LNCAP (cell line): ENCODE data around the gene CTDP1.

Experiments
- TF ChIP-seq, protein P1 (sequence below): fragments of 450-650 bp; IDR thresholded peaks from 2 replicates; pipeline ENCODE4 v1.5.1; 2017; ENCODE audit warnings: mild to moderate bottlenecking

CTDP1 gene

DNA sequence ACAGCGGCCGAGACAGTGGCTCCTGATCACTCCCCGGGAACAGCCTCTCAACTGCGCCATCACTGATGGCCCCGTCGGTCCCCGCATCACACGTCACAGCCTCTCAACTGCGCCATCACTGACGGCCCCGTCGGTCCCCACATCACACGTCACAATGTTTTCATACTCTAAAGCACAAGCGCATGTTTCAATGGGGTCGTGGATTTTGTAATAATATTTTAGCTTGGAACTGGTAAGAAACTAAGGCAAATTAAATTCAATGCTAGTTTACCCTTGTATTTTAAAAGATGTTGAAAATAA, 44.2 kb upstream of the CTDP1 start:
- TF ChIP-seq, protein P1, sequence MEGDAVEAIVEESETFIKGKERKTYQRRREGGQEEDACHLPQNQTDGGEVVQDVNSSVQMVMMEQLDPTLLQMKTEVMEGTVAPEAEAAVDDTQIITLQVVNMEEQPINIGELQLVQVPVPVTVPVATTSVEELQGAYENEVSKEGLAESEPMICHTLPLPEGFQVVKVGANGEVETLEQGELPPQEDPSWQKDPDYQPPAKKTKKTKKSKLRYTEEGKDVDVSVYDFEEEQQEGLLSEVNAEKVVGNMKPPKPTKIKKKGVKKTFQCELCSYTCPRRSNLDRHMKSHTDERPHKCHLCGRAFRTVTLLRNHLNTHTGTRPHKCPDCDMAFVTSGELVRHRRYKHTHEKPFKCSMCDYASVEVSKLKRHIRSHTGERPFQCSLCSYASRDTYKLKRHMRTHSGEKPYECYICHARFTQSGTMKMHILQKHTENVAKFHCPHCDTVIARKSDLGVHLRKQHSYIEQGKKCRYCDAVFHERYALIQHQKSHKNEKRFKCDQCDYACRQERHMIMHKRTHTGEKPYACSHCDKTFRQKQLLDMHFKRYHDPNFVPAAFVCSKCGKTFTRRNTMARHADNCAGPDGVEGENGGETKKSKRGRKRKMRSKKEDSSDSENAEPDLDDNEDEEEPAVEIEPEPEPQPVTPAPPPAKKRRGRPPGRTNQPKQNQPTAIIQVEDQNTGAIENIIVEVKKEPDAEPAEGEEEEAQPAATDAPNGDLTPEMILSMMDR: no peak

DNA sequence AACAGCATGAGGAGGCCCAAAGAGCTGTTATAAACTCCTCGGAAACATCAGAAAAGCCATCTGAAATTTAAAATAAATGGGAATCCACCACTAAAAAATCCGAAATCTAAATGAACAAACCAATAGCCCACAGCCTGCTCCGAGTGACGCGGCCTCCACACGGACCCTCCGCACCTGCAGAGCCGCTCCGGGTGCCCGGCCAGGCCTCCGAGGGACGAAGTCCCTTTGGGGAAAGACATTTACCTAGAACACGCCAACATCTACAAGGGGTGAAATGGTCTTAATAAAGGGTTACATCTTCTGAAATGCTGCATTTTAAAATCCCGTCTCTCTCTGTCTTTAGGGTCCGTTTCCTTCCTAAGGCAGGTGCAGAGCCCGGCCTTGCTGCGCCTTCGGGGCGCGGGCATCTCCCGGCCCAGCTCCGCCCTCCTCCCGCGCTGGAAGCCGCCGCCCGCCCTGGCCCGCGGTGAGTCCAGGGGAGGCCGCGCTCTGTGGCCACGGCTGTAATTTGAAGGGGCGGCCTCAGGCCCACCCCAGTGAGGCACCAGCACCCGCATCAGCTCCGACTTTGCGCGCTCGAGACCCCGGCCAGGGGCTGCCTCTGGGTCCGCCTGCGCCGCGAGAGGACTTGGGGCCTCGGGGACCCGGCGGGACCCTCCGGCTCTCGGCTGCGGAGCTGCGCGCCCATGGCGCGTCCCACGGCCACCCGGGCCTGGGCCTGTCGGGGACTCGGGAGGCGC, 42.3 kb upstream of the CTDP1 start:
- TF ChIP-seq, protein P1: no peak

DNA sequence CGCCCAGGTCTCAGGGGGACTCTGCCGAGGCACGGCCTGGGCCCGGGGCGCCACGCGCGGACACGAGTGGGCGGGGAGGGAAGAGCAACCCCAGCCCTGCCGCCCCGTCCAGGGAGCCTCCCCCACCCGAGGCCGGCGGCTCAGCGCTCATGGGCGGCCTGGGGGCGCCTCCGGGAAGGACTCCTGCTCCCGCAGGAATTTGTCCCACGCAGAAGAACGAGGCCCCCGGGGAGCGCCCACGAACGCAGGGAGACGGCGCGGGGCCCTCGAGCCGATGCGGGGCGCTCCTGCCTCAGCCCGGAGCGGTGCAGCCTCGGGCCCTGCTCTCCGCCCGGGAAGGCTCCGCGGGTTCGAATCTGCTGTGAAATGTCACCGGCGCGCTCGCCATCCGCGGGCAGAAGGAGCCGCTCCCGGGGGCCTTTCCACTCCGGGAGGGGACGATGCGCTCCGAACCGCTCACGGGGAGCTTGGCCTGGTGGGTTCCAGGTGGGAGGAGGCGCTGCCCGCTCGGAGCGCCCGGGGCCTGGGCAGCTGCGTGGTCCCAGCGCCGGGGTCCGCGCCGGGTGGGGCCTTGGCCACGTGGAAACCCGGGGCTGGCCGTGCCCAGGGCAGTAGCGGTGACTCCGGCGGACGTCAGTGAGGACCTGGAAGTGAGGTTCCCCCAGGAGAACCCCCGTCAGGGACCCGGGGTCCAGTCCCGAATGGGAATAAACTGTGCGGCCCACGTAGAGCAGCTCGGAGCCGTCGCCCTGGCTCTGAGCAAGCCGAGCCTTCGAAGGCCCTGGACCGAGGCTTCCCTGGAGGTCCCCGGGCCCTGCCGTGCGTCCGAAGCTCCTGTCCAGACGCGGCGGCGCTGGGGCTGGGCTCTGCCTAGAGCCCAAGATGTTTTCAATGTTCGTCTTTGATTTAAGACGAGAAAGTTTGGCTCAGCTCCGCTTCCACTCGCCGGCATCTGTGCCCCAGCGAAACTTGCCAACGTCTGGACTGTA, 41.4 kb upstream of the CTDP1 start:
- TF ChIP-seq, protein P1: no peak

DNA sequence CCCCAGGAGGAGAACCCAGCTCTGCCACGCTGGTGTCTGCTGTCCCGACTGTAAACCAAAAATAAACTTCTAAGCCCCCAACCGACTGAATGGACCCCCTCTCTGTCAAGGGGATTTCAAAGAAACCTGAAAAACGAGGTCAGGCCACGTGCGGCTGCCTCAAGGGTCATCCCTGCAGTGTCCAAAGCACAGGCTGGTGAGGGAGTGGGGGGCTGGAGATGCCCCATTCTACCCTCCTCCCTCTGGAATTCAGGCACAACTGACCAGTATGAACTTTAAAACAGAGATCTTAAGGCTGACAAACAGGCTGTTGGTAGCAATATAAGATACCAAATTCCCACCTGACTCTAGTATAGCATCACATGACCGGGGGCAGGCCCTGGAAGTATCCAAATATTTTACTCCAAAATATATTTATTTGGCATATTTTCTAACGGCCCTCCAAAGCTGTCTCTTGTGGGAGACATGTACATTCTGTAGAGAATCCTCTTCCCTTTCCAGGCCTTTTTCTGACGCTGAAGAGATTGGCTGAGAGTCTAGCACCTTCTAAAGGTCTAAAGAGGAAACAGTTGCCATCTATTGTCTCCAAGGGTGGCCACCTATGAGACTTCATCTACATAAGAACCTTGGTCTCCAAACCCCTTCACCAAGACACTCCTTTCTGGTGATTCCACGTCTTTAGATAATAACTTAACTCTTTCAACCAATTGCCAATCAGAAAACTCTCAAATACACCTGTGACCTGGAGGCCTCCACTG, 40.4 kb upstream of the CTDP1 start:
- TF ChIP-seq, protein P1: no peak

DNA sequence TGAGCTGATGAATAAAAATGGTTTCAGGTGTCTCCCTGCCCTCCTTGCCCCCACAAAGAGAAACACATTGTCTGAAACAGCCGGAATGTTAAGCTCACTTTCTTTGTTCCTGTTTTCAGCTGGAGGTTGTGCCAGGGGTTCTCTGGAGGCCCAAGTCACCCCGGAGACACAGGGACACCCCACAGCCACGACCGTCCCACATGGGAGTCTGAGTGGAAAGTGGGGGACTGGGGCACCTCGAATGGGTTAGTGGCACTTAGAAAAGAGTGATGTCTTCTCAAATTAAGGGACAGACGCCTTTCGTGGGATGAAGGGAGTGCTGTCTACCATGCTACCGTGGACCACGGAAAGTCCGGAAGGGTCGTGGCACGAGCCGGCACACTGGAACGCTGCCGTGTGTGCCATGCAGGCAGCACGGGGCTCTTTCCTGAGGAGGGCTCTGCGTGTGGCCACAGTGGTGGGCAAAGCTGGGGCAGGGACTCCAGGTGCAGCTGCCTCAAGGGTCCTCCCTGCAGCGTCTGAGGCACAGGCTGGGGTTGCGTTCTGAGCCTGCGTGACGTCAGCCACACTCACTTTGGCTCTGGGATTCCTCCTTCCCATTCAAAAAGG, 39.4 kb upstream of the CTDP1 start:
- TF ChIP-seq, protein P1: no peak

DNA sequence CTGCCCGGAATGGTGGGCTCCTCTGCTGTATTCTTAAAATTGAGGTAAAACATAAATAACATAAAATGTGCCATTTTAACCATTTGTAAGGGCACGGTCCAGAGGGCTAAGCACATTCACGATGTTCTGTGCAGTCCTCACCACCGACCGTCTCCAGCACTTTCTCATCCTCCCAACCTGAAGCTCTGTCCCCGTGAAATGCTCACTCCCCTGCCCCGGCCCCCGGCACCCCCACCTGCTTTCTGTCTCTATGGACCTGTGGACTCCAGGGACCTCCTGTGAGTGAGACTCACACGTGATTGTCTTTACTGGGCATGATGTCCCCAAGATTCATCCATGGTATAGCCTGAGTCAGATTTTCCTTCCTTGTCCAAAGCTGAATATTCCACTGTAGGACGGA, 38.7 kb upstream of the CTDP1 start:
- TF ChIP-seq, protein P1: no peak
